Naive thymus-derived CD4-positive, alpha-beta T cell (primary cell): ENCODE data around the gene SLC5A9. TPM values are rescaled to one million over a fixed set of nuclear protein-coding genes. Genes with fewer than 3 reads are reported as not detected.

Experiments
- ATAC-seq: fragments of 150-1000 bp; cut with Tn5 transposase; 2 replicates; pipeline ENCODE4 v1.10.0; 2021; ENCODE audit warnings: mild to moderate bottlenecking, moderate library complexity
- CTCF ChIA-PET: fragments of 350-600 bp; sonication (Branson Sonifier 250); formaldehyde crosslinking; loops from one replicate; lab custom pipeline; 2021; ENCODE audit warnings: antibody characterized with exemption; lab: Charles Lee
- POLR2A ChIA-PET: fragments of 350-600 bp; sonication (Branson Sonifier 250); formaldehyde crosslinking; loops from one replicate; lab custom pipeline; 2021; ENCODE audit warnings: antibody characterized with exemption, inconsistent platforms; lab: Charles Lee
- DNase-seq, 9 donors: peaks; one replicate each; pipeline versions ENCODE4 v3.0.0 to v3.0.0-alpha.2; 2020 to 2022; ENCODE audit warnings: mixed read lengths in 1 of 9
- H3K27ac ChIP-seq: one replicate; pipeline ENCODE4 v1.7.0; 2013; ENCODE audit warnings: mild to moderate bottlenecking, low read depth, low read length, moderate library complexity
- H3K27me3 ChIP-seq, 2 donors: one replicate each; pipeline ENCODE4 v1.7.0; 2013; ENCODE audit warnings: low read length in 2 of 2, mild to moderate bottlenecking in 2 of 2, moderate library complexity in 2 of 2; ENCODE audit not compliant: control insufficient read depth in 2 of 2, insufficient read depth in 2 of 2
- H3K36me3 ChIP-seq, 3 experiments: 1 replicate in 2 of 3; 2 replicates in 1 of 3; pipeline ENCODE4 v1.7.0; 2013; ENCODE audit warnings: low read length in 3 of 3, mild to moderate bottlenecking in 3 of 3, moderate library complexity in 1 of 3; ENCODE audit not compliant: insufficient read depth in 3 of 3, control insufficient read depth in 2 of 3
- H3K4me1 ChIP-seq, 2 donors: one replicate each; pipeline ENCODE4 v1.7.0; 2013; ENCODE audit warnings: low read length in 2 of 2, mild to moderate bottlenecking in 2 of 2, moderate library complexity in 1 of 2; ENCODE audit not compliant: control insufficient read depth in 2 of 2, insufficient read depth in 2 of 2
- H3K4me3 ChIP-seq: 2 replicates; pipeline ENCODE4 v1.7.0; 2013; ENCODE audit warnings: mild to moderate bottlenecking, low read length
- H3K9me3 ChIP-seq, 3 experiments: 1 replicate in 2 of 3; 2 replicates in 1 of 3; pipeline ENCODE4 v1.7.0; 2013; ENCODE audit warnings: low read length in 3 of 3; ENCODE audit not compliant: control insufficient read depth in 2 of 3
- H3K27ac Mint-ChIP-seq, 9 donors: one replicate each; pipeline ENCODE4 v1.8.0; 2020 to 2022; ENCODE audit warnings: mixed read lengths in 9 of 9, mild to moderate bottlenecking in 8 of 9, moderate library complexity in 5 of 9, inconsistent platforms in 2 of 9
- H3K27me3 Mint-ChIP-seq, 5 donors: one replicate each; pipeline ENCODE4 v1.8.0; 2021 to 2022; ENCODE audit warnings: mixed read lengths in 5 of 5, mild to moderate bottlenecking in 1 of 5
- H3K36me3 Mint-ChIP-seq, 5 donors: one replicate each; pipeline ENCODE4 v1.8.0; 2020 to 2022; ENCODE audit warnings: mixed read lengths in 5 of 5, mild to moderate bottlenecking in 3 of 5, inconsistent platforms in 1 of 5
- H3K4me1 Mint-ChIP-seq, 7 donors: one replicate each; pipeline ENCODE4 v1.8.0; 2020 to 2022; ENCODE audit warnings: mixed read lengths in 7 of 7, mild to moderate bottlenecking in 3 of 7, inconsistent platforms in 1 of 7
- H3K4me3 Mint-ChIP-seq, 10 donors: one replicate each; pipeline ENCODE4 v1.8.0; 2020 to 2022; ENCODE audit warnings: mild to moderate bottlenecking in 10 of 10, mixed read lengths in 10 of 10, moderate library complexity in 6 of 10, inconsistent platforms in 2 of 10
- H3K9me3 Mint-ChIP-seq, 11 donors: one replicate each; pipeline ENCODE4 v1.8.0; 2020 to 2022; ENCODE audit warnings: mixed read lengths in 11 of 11, mild to moderate bottlenecking in 4 of 11, inconsistent platforms in 1 of 11, moderate library complexity in 1 of 11
- intact Hi-C, 2 donors: fragments of 100-400 bp; cut with micrococcal nuclease; formaldehyde crosslinking; loops; one replicate each; pipeline ENCODE4 v1.15.1; 2023
- polyA plus RNA-seq, 2 donors: library from polyadenylated mRNA; unstranded; fragments of 300-500 nt; fragmentation: Illumina TruSeq; gene quantifications; one replicate each; pipeline ENCODE4 v1.2.3, GENCODE V29; 2021
- total RNA-seq, 6 experiments: library from RNA in 5 of 6; stranded (reverse) in 5 of 6; gene quantifications; 1 replicate in 5 of 6; 2 replicates in 1 of 6; pipeline ENCODE4 v1.2.3 and lab custom pipeline; 2021 to 2026

Gene SLC5A9
- total and polyA plus RNA-seq, 7 experiments from 2014 or later: not detected

GRCh38 chr1:48230236-48230635, 7.7 kb downstream of the SLC5A9 start:
- H3K27ac ChIP-seq: no peak overlapping the region
- POLR2A ChIA-PET: no interaction called here
- Mint-ChIP-seq H3K4me3 (no peak overlapping the region), H3K27me3 (peaks cover 0 to 4% (median 0%) of the 10 kb centered on the region in 5 donors), H3K36me3 (no peaks in the 10 kb centered on the region), H3K9me3 (peaks cover 0 to 5% (median 0%) of the 10 kb centered on the region in 11 donors), H3K27ac (peak overlapping the region in 2 of 9 donors; percentile 14 to 42), H3K4me1 (peaks cover 0 to 12% (median 8%) of the 10 kb centered on the region in 7 donors)
- H3K9me3 ChIP-seq: no peaks in the 10 kb centered on the region
- DNase-seq (no peak), ATAC-seq (no peak)
- CTCF ChIA-PET: no interaction called here
- H3K4me1 ChIP-seq: peaks cover 6 to 21% of the 10 kb centered on the region in 2 donors
- intact Hi-C loops: loop anchor here in 1 of 2 donors (10.0 kb wide), 1 partner anchor 265 kb away; no protein-coding TSS in a partner anchor
- H3K27me3 ChIP-seq: no peaks in the 10 kb centered on the region
- no peak overlapping the region for H3K4me3 ChIP-seq
- H3K36me3 ChIP-seq: no peaks in the 10 kb centered on the region

- H3K4me3 Mint-ChIP-seq: no peak overlapping the region
- peaks cover 0 to 5% (median 0%) of the 10 kb centered on the region in 11 donors for H3K9me3 Mint-ChIP-seq
- no peaks in the 10 kb centered on the region for H3K36me3 ChIP-seq
- no peaks in the 10 kb centered on the region for H3K36me3 Mint-ChIP-seq
- ChIA-PET CTCF (no interaction called here), POLR2A (no interaction called here)
- DNase-seq: no peak
- intact Hi-C loops: loop anchor here in 1 of 2 donors (10.0 kb wide), 1 partner anchor 262 kb away; no protein-coding TSS in a partner anchor
- peak overlapping the region in 1 of 9 donors; percentile 14 for H3K27ac Mint-ChIP-seq
- H3K4me1 Mint-ChIP-seq: peaks cover 0 to 12% (median 0%) of the 10 kb centered on the region in 7 donors
- no peaks in the 10 kb centered on the region for H3K9me3 ChIP-seq
- no peak for ATAC-seq
- no peak overlapping the region for H3K27ac ChIP-seq
- no peaks in the 10 kb centered on the region for H3K27me3 ChIP-seq
- H3K4me3 ChIP-seq: no peak overlapping the region
- peaks cover 0 to 7% (median 0%) of the 10 kb centered on the region in 5 donors for H3K27me3 Mint-ChIP-seq
- peaks cover 0 to 7% of the 10 kb centered on the region in 2 donors for H3K4me1 ChIP-seq
Measured at GRCh38 chr1:48232722-48233121, 10.2 kb downstream of the SLC5A9 start.

- Histone ChIP-seq H3K36me3 (no peaks in the 10 kb centered on the region), H3K9me3 (no peaks in the 10 kb centered on the region), H3K27me3 (no peaks in the 10 kb centered on the region), H3K27ac (no peak overlapping the region), H3K4me3 (no peak overlapping the region), H3K4me1 (no peaks in the 10 kb centered on the region)
- H3K36me3 Mint-ChIP-seq: no peaks in the 10 kb centered on the region
- H3K4me3 Mint-ChIP-seq: no peak overlapping the region
- intact Hi-C loops: loop anchor here in 1 of 2 donors (10.0 kb wide), 1 partner anchor 261 kb away; no protein-coding TSS in a partner anchor
- H3K9me3 Mint-ChIP-seq: no peaks in the 10 kb centered on the region
- H3K4me1 Mint-ChIP-seq: peaks cover 0 to 6% (median 0%) of the 10 kb centered on the region in 7 donors
- CTCF ChIA-PET: no interaction called here
- H3K27me3 Mint-ChIP-seq: peaks cover 0 to 11% (median 0%) of the 10 kb centered on the region in 5 donors
- DNase-seq (no peak), ATAC-seq (no peak)
- POLR2A ChIA-PET: no interaction called here
- H3K27ac Mint-ChIP-seq: peak overlapping the region in 3 of 9 donors; percentile 9 to 69 (median 60)
Measured at GRCh38 chr1:48233666-48234485, 11.4 kb downstream of the SLC5A9 start.

GRCh38 chr1:48235652-48236051, 13.1 kb downstream of the SLC5A9 start:
- Mint-ChIP-seq H3K9me3 (no peaks in the 10 kb centered on the region), H3K36me3 (no peaks in the 10 kb centered on the region)

GRCh38 chr1:48236716-48237470, 14.4 kb downstream of the SLC5A9 start:
- ATAC-seq: peak; percentile 64
- no peak overlapping the region for H3K4me3 Mint-ChIP-seq

More at GRCh38 chr1:48235652-48236051, 13.1 kb downstream of the SLC5A9 start:
- POLR2A ChIA-PET: no interaction called here
- no peak for ATAC-seq
- H3K4me1 Mint-ChIP-seq: no peaks in the 10 kb centered on the region
- CTCF ChIA-PET: interaction anchor here (0.9 to 2.2 kb wide), 5 partner anchors 10 to 142 kb away, joined by 3 to 11 read pairs (median 5); no protein-coding TSS in a partner anchor
- H3K27ac Mint-ChIP-seq: no peak overlapping the region
- no peaks in the 10 kb centered on the region for H3K36me3 ChIP-seq
- H3K4me1 ChIP-seq: no peaks in the 10 kb centered on the region
- H3K4me3 Mint-ChIP-seq: no peak overlapping the region
- H3K4me3 ChIP-seq: no peak overlapping the region
- no peak for DNase-seq
- no peaks in the 10 kb centered on the region for H3K27me3 ChIP-seq
- intact Hi-C loops: loop anchor here (1.0 to 10.0 kb wide), 4 partner anchors 33 to 259 kb away; partner anchors contain the start of gene TRABD2B (in 1 of the 2)
- H3K27ac ChIP-seq: no peak overlapping the region
- H3K27me3 Mint-ChIP-seq: peaks cover 0 to 11% (median 0%) of the 10 kb centered on the region in 5 donors
- no peaks in the 10 kb centered on the region for H3K9me3 ChIP-seq

GRCh38 chr1:48242141-48242736, 19.7 kb downstream of the SLC5A9 start:
- Histone ChIP-seq H3K27ac (no peak overlapping the region), H3K4me3 (no peak overlapping the region), H3K36me3 (no peaks in the 10 kb centered on the region), H3K9me3 (no peaks in the 10 kb centered on the region), H3K27me3 (no peaks in the 10 kb centered on the region), H3K4me1 (no peaks in the 10 kb centered on the region)
- Mint-ChIP-seq H3K4me1 (peaks cover 0 to 7% (median 4%) of the 10 kb centered on the region in 7 donors), H3K4me3 (no peak overlapping the region), H3K27me3 (peaks cover 0 to 7% (median 0%) of the 10 kb centered on the region in 5 donors), H3K9me3 (no peaks in the 10 kb centered on the region), H3K36me3 (no peaks in the 10 kb centered on the region), H3K27ac (no peak overlapping the region)
- no peak for ATAC-seq
- intact Hi-C loops: no loop called here
- CTCF ChIA-PET: no interaction called here
- POLR2A ChIA-PET: no interaction called here
- no peak for DNase-seq

More at GRCh38 chr1:48236716-48237470, 14.4 kb downstream of the SLC5A9 start:
- Mint-ChIP-seq H3K27me3 (peaks cover 0 to 11% (median 0%) of the 10 kb centered on the region in 5 donors), H3K27ac (no peak overlapping the region), H3K9me3 (no peaks in the 10 kb centered on the region), H3K4me1 (peaks cover 0 to 2% (median 0%) of the 10 kb centered on the region in 7 donors), H3K36me3 (no peaks in the 10 kb centered on the region)
- Histone ChIP-seq H3K27ac (no peak overlapping the region), H3K4me3 (no peak overlapping the region), H3K9me3 (no peaks in the 10 kb centered on the region), H3K4me1 (no peaks in the 10 kb centered on the region), H3K27me3 (no peaks in the 10 kb centered on the region), H3K36me3 (no peaks in the 10 kb centered on the region)
- intact Hi-C loops: loop anchor here (1.0 to 10.0 kb wide), 6 partner anchors 35 to 258 kb away; partner anchors contain the start of gene TRABD2B (in 1 of the 2)
- CTCF ChIA-PET: interaction anchor here (1.2 to 3.1 kb wide), 3 partner anchors 15 to 143 kb away, joined by 3 to 11 read pairs (median 9); no protein-coding TSS in a partner anchor
- DNase-seq: peak in 7 of 9 donors; percentile 30 to 58 (median 40)
- POLR2A ChIA-PET: no interaction called here
